CD4-positive, alpha-beta T cell treated with Interferon alpha-2 for 1 hour (primary cell): ENCODE data around the gene ABCG1.

Experiments
- DNase-seq, 2 donors: peaks; one replicate each; pipeline ENCODE4 v3.0.0-alpha.2; 2020 to 2022

ABCG1 gene

DNA sequence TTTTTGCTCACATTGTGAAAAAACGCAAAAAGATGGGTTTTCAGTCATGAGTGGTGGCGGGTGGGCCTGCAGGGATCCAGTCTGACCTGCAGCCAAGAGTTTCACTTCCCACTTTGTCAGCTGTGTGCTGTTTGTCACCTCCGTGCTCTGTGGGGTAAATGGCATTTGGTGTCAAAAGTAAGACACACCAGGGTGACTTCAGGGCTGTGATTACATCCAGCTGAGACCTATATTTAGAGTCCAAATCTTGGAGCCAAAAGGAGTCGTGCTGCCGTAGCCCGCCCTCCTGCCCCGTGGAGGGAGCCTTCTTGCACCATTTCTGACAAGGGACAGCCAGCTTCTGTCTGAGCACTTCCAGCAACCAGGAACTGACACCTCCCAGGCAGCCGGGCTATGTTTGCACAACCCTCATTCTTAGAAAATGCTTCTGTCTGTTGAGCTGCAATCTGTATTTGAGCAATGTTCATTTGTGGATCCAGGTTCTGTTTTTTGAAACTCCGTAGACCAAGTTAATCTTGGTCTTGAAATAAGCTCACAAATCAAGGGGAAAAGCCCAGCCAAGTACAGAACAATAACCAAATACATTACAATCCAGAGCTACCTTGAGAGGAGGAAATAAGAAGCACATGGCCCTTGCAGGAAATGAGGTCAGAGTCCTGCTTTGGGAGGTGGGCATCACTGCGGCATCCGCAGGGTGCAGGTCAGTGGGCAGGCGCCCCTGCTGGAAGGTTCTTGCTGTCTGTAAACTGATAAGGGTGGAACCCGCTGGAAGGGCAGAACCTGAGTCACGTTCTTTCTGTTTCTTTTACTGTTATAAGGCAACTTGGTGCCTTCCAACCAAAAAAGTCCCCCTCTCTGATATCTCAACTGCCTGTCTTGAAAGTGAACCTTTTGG, 14.4 kb downstream of the ABCG1 start:
- peak; percentile 87 to 92 for DNase-seq

DNA sequence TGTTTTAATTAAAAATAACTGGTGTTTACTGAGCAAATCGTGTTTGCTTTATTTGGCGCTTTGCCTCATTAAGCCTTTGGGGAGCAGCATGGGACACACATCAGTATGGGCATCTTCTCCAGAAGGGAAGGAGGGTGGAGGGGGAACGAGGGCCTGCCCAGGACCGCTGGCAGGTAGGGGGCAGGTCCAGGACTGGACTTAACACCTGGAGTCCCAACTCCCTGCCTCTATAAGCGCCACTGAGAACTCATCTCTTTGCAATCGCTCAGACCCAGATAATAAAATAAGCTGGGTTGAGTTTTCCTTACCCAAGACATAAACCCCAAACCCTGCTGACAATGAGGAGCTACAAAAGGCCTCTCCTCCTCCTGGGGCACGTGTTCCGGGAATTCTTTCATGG, 15.1 kb downstream of the ABCG1 start:
- no peak for DNase-seq

DNA sequence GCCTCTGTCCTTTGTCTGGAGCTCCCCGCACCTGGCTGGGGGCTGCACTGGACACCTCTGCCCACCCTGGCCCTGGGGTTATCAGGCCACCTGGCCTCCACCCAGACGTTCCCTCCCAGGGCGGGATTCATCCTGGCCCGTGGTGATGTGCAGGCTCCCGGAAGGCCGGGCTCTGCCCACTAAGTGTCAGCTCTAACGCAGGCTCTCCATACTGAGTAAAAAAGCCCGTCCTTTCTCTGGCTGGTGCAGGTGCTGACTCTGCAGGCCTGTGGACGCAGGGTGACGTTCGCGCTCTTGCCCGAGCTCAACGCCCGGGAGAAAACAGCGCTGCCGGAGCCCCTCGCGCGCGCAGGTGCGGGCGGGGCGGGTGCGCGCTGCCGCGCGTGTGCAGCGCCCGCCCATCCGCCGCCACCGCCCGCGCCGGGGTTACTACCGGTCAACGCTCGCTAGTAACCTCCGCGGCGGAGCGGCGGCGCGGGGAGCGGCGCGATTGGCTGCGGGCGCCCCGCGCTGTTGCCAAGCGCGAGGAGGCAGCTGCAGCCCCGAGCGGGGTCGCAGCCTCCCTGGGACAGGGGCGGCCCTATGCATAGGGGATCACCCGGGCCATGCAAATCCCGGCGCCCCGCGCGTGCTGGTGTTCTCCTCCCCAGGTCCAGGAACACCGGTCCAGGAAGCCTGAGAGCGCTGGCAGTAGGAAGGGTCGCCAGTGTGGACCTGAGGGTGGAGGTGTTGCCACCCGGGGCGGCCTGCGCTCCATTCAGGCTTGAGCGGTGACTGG, 15.7 kb downstream of the ABCG1 start:
- peak; percentile 85 to 90 for DNase-seq

DNA sequence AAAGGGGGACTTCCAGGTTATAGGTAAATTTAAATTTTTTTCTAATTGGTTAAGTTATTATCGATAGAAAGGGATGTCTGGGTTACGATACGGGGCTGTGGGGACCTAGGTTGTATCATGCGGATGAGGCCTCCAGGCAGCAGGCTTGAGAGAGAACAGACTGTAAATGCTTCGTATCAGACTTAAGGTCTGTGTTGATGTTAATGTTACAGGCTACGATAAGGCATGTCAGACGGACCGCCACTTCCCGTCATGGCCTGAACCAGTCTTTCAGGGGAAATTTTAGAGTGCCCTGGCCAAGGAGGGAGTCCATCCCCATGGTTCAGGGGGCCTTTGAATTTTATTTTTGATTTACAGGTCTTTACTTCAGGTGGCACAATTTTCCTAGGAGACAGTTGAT, 16.7 kb downstream of the ABCG1 start:
- no peak for DNase-seq

DNA sequence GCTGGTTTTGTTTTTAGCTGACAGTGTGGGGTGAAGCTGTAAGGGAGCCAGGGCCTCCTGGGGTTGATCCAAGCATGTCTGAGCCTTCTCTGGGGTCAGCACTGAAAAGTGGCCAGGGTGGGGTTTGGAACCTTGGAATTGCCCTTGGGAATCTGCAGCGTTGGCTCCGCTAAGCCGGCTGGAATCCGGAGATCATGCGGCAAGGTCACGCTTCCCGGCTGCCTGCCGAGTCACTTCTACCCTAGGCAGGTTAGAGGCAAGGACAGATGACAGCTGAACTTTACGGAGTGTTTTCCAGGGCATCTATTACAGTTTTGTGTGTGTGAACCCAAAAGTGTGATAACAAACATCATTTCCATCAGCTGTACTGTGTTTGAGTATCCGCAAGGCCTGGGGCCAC, 17.1 kb downstream of the ABCG1 start:
- no peak for DNase-seq

DNA sequence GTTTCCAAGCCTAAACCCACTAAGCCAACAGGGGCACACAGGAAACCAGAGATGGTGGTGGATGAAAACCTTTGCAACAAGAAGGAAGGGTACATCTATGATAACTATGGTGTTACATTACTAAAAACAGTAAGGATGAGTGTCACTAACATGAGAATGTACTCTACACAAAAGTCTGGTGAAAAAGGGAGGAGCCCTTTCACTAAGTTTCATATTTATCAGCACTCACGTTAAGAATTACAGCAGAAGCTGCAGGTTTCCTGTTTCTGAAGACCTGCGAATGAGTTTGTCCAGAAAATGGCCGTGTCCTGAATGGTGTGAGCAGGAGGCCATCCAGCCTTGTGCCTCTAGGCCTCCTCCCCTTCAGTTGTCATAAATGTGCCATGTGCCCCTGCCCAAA, 17.8 kb downstream of the ABCG1 start:
- DNase-seq: peak in 1 of 2 donors; percentile 55

DNA sequence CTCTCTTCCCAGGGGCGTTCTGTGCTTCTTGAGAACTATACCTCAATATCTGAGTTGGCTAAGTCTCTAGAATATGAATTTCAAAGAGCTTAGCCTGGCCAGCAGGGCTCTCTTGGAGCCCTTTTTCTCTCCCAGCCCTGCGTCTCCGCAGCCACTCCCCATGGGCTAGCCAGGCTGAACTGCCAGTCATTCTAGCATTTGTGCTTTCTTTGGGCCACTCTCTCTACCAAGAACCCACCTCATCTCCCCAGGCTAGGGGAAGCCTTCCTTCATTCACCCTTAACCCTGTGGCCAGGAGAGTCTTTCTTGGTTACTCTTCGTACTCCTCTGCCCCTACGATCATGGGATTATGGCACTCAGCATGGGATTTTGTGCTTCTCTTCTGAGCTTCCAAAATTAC, 18.2 kb downstream of the ABCG1 start:
- DNase-seq: no peak

DNA sequence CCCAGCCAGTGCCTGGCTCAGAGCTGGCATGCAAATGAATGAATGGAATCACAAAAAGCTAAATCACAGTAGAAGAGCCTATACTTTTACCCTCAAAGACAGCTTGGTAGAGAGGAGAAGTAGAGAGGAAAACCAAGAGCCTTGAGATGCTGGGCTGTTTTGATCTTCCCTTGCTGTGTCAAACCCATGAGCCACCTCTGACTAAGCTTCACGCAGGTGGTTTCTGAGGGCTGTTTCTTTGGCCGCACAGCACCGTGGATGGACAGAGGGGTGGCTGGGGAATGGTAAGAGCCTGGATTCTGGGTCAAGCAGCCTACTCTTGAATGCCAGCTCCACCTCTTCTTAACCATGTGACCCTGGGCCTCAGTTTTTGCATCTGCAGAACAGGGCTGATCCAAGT, 18.6 kb downstream of the ABCG1 start:
- DNase-seq: peak in 1 of 2 donors; percentile 48

DNA sequence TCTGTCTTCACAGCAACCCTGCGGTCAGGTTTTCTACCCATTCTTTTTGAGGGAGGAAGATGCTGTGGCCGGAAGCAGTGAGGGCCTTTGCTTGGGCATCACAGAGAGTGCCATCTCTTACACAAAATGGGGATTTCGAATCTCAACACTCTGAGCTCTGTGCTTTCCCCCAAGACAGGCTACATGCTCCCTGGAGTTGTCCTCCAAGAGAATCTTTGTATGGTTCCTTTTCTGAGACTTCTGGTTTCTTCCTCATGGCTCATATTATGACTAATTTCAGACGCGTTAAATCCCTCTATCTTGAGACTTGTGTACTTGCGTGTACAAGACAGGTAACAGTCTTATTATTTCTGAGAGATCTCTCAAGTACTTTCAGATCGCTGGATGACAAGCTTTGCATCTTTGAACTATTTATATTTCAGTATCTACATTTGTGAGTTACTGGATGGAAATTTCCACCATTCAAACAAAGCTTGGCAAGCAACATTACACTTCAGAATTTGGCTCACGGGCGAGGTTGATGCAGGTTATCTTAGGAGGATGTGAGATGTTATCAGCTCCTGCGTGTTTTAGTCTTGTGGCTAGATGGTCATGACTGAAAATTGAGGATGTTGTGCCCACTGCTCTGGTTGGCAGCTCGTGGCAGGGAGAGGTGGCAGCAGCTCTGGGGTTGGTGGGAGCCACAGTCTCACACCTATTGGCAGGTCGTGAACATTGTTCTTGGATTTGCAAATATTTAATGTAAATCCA, 19.4 kb downstream of the ABCG1 start:
- peak; percentile 55 to 81 for DNase-seq

DNA sequence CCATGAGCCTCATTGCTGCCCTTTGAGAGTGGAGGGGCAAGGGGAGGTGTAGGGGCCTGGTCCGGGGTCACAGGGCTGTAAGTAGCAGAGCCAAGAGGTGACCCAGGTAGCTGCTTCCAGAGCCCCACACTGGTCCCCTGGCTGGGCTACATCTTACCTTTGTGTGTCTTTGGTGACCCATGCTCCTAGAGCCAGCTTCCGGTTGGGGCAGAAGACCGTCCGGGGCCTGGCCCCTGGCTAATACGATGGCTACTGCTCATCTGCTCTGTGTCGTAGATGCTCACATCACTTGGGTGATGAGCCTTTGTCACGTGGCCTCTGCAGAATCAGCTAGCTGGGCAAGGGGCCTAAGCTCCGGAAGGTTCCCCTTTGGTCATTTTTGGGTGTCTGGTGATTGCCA, 20.6 kb downstream of the ABCG1 start:
- DNase-seq: no peak

DNA sequence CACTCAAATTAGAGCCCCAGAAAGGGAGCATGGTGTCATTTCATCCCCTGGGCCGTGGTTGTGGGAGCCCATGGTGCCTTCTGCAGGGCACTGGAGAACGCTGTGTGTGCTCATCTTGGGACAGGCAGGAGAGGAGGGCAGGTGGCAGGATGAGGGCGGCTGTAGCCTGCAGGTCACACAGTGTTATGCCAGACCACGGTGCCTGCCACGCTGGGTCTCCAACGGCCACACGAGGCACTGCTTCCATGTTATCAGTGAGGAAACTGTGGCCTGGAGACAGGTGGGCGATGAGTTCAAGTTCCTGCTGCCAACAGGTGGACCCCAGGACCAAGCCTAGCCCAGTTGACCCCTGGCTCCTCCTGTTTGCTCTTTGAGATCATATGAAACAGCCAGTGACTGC, 21.0 kb downstream of the ABCG1 start:
- DNase-seq: no peak

DNA sequence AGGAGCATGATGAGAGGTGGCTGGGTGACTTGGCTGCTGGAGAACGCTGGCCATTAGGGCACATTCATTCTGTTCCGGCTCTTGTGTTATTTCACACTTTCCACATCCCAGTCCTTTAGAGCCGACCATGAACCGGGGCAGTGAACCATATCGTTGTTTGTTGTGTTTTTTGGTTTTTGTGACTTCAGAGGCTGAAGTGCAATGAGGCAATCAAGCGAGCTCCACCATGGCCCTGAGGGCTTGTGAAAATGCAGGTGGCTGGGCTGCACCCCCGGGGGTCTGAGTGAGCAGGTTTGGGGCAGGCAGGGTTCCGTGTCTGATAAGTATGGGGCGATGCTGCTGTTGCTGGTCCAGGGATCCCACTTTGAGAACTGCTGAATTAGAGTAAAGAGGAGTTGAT, 23.7 kb downstream of the ABCG1 start:
- DNase-seq: no peak

DNA sequence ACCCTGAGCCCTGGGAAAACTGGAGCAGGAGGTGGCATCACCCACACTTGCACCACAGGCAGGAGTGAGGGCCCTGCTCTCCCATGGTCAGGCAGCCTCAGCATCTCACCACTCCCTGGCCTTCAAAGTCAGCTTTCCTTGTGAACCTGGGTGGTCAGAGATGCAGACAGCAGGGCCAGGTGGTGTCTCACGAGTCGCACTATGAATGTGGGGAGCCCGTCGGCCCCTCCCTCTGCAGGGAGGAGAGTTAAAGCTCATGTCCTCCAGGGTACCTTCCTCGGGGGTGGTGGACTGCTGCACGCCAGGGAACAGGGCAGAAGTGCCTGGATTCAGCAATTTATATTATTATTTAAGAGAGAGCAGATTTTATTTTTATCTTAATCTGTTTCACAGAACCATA, 24.1 kb downstream of the ABCG1 start:
- DNase-seq: no peak

DNA sequence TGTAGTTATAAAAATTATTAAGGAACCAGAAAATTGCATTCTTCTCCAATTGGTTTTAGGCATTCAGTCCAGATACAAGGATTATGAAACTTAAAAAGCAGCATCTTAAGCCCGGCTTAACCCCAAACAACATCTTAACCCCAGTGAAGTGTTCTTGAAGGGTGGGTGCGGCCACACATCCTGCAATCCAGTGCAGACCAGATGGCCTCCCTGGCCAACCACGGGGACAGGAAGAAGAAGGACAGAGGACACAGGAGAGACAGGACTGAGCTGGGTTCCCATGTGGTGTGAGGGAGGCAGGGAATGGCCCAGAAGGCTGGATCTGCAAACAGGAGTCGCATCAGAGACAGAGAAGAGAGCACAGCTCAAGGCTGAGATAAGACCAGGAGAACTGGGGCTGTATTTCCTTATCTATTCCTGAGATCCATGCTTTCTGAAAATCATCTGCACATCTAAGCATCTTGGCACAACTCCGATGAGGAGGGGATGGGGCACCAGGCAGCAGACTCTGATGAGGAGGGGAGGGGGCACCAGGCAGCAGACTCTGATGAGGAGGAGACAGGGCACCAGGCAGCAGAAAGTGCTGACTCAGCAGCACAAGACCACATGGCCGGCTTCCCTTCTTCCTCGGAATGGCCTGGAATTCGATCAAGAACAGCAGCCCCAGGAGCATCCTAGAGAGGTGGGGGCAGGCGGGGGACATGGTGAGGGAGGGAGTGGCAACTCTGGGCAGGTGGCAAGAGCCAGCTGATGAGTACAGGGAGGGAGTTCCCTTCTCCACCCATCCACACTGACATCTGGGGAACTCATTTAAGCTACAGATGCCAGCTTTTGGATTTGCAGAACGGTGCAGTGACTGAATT, 26.6 kb downstream of the ABCG1 start:
- no peak for DNase-seq

DNA sequence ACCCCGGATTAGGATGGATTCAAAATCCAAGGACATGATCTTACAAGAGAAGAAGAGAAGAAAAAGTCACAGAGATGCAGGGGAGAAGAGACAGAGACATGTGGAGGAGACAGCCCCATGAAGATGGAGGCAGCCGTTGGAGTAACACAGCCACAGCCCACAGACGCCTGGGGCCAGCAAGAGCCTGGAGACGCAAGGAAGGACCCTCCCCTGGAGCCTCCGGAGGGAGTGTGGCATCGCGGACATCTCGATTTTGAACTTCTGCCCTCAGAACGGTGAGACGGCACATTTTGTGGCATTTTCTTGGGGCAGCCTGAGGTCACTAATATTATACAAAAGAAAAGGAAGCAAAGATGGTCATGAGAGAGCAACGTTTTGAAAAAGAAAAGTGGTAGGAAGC, 28.8 kb downstream of the ABCG1 start:
- no peak for DNase-seq

DNA sequence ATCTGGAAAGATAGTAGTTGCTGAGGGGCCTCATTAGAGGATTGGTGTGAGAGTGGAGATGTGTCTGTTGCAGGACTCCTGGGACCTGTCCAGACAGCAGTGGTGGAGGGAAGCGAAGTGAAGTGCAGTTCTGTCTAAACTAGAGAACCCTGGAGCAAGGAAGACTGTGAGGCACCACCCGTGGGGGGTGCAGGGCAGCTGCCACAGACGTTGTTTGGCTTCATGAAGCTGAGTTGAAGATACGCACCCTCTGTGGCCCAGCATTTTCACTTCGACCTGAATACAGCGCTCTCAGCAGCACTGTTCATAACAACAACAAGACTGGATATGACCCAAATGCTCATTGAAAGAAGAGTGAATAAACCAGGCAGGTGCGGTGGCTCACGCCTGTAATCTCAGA, 29.3 kb downstream of the ABCG1 start:
- no peak for DNase-seq

DNA sequence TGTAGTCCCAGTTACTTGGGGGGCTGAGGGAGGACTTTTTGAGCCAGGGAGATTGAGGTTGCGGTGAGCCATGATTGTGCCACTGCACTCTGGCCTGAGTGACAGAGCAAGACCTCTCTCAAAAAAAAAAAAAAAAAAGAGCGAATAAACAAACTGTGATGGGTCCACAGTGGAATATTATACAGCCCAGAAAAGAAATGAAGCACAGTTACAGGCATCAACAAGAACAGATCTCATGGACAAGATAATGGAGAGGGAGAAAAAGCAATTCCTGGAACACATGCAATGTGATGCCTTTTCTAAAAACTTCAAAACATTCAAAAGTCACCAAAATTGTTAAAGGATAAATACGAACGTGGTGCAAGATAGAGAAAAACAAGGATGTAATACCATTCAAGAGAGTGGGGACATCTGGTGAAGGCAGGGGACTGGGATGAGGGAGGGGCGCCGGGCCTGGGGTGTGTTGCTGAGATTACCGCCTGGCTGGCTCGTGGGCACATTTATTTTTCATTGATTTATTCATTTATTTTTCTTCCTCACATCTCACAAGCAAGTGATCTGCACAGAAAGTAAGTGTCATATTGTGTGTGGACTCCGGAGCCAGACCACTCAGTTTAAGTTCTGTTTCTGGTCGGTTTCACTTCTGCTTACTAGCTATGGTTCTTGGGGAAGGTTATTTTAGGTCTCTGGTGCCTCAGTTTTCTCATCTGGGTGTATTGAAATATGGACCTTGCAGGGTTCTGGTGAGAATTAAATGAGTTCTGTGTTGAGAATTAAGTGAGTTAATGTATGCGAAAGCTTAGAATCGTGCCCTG, 30.1 kb downstream of the ABCG1 start:
- peak; percentile 11 to 40 for DNase-seq

DNA sequence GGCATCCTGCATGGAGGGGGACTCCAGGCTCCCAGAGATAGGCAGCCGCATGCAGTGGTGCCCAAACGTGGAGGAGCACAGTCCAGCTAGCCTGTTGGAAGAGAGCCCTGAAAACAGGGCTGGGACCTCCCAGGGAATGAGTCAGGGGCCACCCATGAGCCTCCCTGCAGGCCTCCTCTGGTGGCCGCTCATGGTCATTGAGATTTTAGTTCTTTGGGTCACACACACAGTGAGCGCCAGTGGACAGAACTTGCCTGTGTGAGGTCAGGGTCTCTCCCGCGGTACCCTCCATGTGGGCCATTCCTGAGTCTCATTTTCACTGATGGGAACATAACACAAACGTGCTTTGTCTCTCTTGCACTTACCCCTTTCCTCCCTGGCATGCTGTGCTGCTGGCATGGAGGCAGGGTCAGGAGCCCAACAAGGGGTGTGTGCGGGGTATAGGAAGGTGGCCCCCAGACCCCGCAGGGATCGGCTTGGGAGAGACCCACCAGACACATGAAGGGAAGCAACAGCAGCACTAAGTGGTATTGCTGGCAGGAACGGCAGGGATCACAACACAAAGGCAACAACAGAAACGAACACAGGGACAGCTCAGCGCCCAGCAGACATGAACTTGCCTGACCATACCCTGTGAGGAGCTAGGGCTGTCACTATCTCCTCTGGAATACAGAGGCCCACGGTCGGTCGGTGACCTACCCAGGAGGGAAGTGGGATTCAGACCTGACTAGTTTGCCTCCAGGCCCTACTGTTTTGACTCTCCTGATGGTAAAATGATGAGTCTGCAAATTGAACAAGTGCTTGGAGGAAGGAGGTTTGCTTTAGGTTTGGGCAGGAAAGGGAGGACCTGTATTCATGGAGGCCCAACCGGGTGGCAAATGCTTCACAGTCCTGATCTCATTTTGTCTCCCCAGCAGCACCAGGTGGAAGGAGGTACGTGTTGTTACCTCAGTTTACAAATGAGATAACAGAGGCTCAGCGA, 31.8 kb downstream of the ABCG1 start:
- no peak for DNase-seq

DNA sequence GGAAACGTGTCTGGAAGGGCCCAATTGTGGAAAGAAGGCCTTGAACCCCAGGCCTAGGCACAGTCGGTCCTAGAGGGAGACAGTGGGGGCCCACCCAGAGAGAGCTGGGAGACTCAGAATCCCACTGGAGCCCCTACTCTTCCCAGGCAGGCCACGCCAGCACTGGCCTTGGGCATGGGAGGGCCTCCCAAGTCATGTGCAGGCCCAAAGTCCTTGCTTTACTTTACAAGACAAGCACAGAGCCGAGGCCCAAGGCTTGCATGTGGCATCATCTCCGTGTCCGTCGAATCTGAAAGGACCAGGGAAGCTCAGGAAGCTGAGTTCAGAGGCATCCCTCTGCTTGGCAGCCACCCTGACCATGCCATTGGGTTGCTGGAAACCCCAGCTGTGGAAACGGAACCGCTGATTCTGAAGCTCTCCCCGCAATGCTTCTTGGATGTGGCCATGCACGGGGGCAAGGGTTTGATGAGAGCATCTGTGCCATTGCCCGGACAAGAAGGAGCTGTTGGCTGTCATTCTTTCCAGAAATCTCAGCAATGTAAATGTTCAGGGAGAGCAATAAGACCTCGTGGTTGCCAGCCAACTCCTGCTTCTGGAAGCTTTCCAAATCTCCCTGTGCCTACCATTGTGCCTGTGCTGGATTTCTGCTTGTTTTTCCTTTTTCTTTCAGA, 32.8 kb downstream of the ABCG1 start:
- no peak for DNase-seq

DNA sequence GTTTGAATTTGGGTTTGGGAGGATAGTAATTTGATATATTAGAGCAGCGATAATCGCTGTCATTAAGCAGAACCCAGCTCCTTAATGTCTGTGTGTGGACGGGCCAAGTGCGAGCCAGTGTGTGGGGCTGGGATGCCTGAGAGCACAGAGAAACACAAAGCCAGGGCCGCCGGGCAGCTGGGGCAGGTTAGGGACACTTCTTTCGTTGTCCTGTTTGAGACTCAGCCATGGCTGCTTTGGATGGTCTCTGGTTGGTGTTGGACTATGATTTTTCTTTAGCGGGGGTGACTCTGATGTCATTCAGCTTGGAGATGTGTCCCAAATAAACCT, 33.4 kb downstream of the ABCG1 start:
- no peak for DNase-seq
